HUES6 (cell line): ENCODE data around the gene TBC1D9B.

Experiments used
- H3K27ac ChIP-seq: 2 replicates; pipeline ENCODE4 v1.7.0; 2013; ENCODE audit warnings: low read depth, mild to moderate bottlenecking, low read length, inconsistent platforms
- H3K27me3 ChIP-seq: 2 replicates; pipeline ENCODE4 v1.6.1; 2013; ENCODE audit warnings: low read length; ENCODE audit not compliant: control insufficient read depth, insufficient read depth
- H3K36me3 ChIP-seq: 2 replicates; pipeline ENCODE4 v1.6.1; 2013; ENCODE audit warnings: low read length; ENCODE audit not compliant: control insufficient read depth, insufficient read depth
- H3K4me1 ChIP-seq: 2 replicates; pipeline ENCODE4 v1.6.1; 2013; ENCODE audit warnings: low read length; ENCODE audit not compliant: control insufficient read depth, insufficient read depth
- H3K4me3 ChIP-seq: 2 replicates; pipeline ENCODE4 v1.5.1; 2013; ENCODE audit warnings: low read depth, low read length
- H3K9ac ChIP-seq: one replicate; pipeline ENCODE4 v1.6.1; 2013; ENCODE audit warnings: mild to moderate bottlenecking, low read length
- H3K9me3 ChIP-seq: 2 replicates; pipeline ENCODE4 v1.6.1; 2013; ENCODE audit warnings: low read depth, low read length; ENCODE audit not compliant: control insufficient read depth, insufficient read depth

TBC1D9B gene

DNA sequence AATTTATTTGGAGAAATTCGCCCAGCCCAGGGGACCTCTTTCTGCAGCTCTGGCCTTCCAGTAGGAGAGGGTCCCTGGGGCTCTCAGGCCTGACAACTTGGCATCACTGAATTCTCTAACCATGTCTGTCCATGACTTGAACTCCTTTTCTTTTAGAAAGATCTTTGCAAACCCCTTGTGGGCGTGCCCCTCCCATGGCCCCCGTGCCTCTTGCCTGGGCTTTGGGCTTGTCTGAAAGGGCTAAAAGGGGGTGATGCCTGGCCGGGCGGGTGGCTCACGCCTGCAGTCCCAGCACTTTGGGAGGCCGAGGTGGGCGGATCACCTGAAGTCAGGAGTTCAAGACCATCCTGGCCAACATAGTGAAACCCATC lies 90.2 kb downstream of the TBC1D9B start:
- Histone ChIP-seq H3K27ac (no peak overlapping the region), H3K9ac (peak overlapping the region; percentile 56), H3K9me3 (no peaks in the 10 kb centered on the region), H3K4me1 (peaks cover 36% of the 10 kb centered on the region), H3K27me3 (no peaks in the 10 kb centered on the region), H3K4me3 (peak overlapping the region; percentile 55), H3K36me3 (peaks cover 20% of the 10 kb centered on the region)

DNA sequence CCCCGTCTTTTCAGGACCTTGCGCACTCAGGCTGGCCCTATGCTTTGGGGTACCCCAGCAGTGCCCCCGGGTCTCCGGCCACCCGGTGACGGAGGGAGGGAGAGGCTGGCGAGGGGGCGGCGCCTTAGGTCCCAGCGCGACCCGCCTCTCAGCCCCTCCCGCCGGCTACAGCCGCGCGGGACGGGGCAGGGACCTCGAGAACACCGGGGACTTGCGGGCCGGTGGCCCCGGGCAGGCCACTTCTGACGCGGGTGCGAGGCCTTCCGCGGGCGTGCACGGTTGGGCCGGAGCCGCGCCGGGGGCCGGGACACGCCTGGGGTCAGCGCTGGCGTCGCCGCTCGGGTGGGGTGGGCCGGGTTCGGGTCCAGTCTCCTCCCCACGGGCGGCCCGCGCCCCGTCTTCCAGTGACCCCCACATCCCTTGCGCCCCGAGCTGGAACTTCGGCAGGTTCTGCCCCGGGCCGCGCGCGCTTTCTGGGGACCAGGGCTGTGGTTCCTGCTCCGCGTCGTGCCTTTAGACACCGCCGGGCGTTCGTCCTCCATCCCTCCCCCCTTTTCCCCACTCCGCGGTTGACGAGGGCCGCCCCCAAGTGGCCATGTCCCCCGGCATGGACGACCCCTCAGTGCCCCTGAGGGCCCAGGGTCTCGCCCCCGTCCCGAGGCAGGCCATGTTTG lies 90.8 kb downstream of the TBC1D9B start:
- Histone ChIP-seq H3K27me3 (no peaks in the 10 kb centered on the region), H3K4me1 (peaks cover 31% of the 10 kb centered on the region), H3K36me3 (peaks cover 20% of the 10 kb centered on the region), H3K9me3 (no peaks in the 10 kb centered on the region), H3K9ac (peak overlapping the region; percentile 56), H3K4me3 (peak overlapping the region; percentile 55), H3K27ac (no peak overlapping the region)

DNA sequence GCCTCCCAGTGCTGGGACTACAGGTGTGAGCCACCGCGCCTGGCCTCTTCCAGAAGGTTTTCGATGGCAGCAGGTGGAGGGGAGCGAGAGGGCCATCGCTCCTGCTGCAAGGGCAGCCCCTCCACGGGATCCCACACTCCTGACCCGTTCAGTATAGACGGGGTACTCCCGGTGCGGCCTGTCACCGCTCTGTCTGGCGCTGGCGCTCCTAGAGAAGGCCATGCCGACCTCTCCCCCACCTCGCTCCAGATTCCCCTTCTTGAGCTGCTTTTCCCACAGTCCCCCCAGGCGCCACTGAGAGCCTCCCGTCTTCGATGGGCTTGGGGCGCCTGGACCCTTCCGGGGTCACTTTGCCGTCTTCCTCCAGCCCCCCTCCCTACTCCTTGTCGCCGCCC lies 91.3 kb downstream of the TBC1D9B start:
- no peak overlapping the region for H3K9ac ChIP-seq
- no peaks in the 10 kb centered on the region for H3K27me3 ChIP-seq
- H3K27ac ChIP-seq, result no peak overlapping the region
- H3K4me1 ChIP-seq, result peaks cover 29% of the 10 kb centered on the region
- no peaks in the 10 kb centered on the region for H3K9me3 ChIP-seq
- H3K4me3 ChIP-seq, result peak overlapping the region; percentile 55
- peaks cover 20% of the 10 kb centered on the region for H3K36me3 ChIP-seq

DNA sequence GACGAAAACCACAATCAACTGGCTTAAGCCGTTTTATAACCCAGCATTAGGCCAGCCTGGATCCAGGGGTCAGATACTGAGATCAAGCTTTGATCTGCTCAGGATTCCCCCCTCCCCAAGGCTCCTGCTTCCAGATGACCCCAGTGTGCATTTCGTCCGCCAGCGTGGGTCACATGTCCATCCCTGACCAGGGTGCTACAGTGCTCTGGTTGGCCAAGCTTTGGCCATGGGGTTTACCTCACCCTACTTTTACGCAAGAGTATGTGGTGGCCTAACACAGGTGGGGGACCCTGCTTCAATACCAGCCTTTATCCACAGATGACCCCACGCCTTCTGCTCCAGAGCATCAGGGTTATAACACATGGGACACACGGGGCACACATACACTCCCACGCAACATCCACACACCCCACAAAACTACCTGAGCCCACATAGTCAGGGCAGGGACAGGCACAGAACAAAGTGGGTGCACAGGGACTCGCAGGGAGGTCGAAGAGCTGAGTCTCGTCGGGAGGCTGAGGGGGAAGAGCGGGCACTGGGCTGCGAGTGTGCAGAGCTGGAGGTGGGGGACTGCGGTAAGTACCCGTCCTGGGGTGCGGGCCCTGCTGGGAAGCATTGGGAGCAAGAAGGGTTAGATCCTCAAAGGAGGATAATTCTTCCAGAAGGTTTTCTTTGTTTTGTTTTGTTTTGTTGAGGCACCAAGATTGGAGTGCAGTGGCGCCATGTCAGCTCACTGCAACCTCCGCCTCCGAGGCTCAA lies 92.0 kb downstream of the TBC1D9B start:
- Histone ChIP-seq H3K4me3 (no peak overlapping the region), H3K27me3 (no peaks in the 10 kb centered on the region), H3K27ac (no peak overlapping the region), H3K36me3 (peaks cover 20% of the 10 kb centered on the region), H3K9ac (no peak overlapping the region), H3K9me3 (no peaks in the 10 kb centered on the region), H3K4me1 (peaks cover 29% of the 10 kb centered on the region)

GRCh38 chr5:179814090-179814489 lies 93.6 kb downstream of the TBC1D9B start:
- Histone ChIP-seq H3K27ac (no peak overlapping the region), H3K27me3 (no peaks in the 10 kb centered on the region)

GRCh38 chr5:179812997-179813607 lies 94.6 kb downstream of the TBC1D9B start:
- no peaks in the 10 kb centered on the region for H3K9me3 ChIP-seq
- no peak overlapping the region for H3K4me3 ChIP-seq
- H3K4me1 ChIP-seq, result peaks cover 7% of the 10 kb centered on the region
- H3K27me3 ChIP-seq, result no peaks in the 10 kb centered on the region
- no peak overlapping the region for H3K9ac ChIP-seq
- H3K36me3 ChIP-seq, result peaks cover 20% of the 10 kb centered on the region
- no peak overlapping the region for H3K27ac ChIP-seq

More at GRCh38 chr5:179814090-179814489, 93.6 kb downstream of the TBC1D9B start:
- Histone ChIP-seq H3K4me3 (no peak overlapping the region), H3K9ac (no peak overlapping the region), H3K9me3 (no peaks in the 10 kb centered on the region), H3K36me3 (peaks cover 20% of the 10 kb centered on the region), H3K4me1 (peaks cover 15% of the 10 kb centered on the region)

- Histone ChIP-seq H3K27me3 (no peaks in the 10 kb centered on the region), H3K36me3 (peaks cover 20% of the 10 kb centered on the region), H3K4me3 (no peak overlapping the region), H3K9ac (no peak overlapping the region), H3K27ac (no peak overlapping the region), H3K9me3 (no peaks in the 10 kb centered on the region), H3K4me1 (peaks cover 5% of the 10 kb centered on the region; the same call in 1 of the 2 replicates)
Measured at GRCh38 chr5:179812135-179812825, 95.4 kb downstream of the TBC1D9B start.
